Uterus (tissue), 4 donors: ENCODE results near the gene GATD1. TPM values are rescaled to one million over a fixed set of nuclear protein-coding genes. Genes with fewer than 3 reads are reported as not detected.

ENCODE experiments used
- DNase-seq, 2 donors: peaks; one replicate each; pipeline ENCODE4 v3.0.0-alpha.2; 2019 to 2020
- H3K27ac ChIP-seq, 2 donors: fragments of 200-600 bp; sonication (generic); 1 replicate in 1 of 2; 2 replicates in 1 of 2; pipeline ENCODE4 v1.5.1; 2016 to 2018
- H3K27me3 ChIP-seq, 2 donors: fragments of 200-600 bp; sonication (generic); one replicate each; pipeline ENCODE4 v1.5.1; 2018 to 2019; ENCODE audit warnings: control low read depth in 1 of 2
- H3K36me3 ChIP-seq, 2 donors: fragments of 200-600 bp; sonication (generic); one replicate each; pipeline ENCODE4 v1.5.1; 2019; ENCODE audit warnings: control low read depth in 1 of 2
- H3K4me1 ChIP-seq, 2 donors: fragments of 200-600 bp; sonication (generic); one replicate each; pipeline ENCODE4 v1.5.1; 2018 to 2019; ENCODE audit warnings: control low read depth in 1 of 2
- H3K4me3 ChIP-seq, 2 donors: fragments of 200-600 bp; sonication (generic); 1 replicate in 1 of 2; 2 replicates in 1 of 2; pipeline ENCODE4 v1.5.1; 2018 to 2019; ENCODE audit warnings: mild to moderate bottlenecking in 1 of 2
- H3K9me3 ChIP-seq, 2 donors: fragments of 200-600 bp; sonication (generic); one replicate each; pipeline ENCODE4 v1.5.1; 2019; ENCODE audit warnings: control low read depth in 1 of 2
- CTCF ChIP-seq, 4 experiments: fragments of 200-600 bp in 2 of 4; fragments of 450-650 bp in 2 of 4; sonication (generic) in 2 of 4; IDR thresholded peaks; one replicate each; pipeline ENCODE4 v1.5.1; 2016 to 2019; ENCODE audit warnings: antibody characterized with exemption in 4 of 4, mild to moderate bottlenecking in 2 of 4, moderate library complexity in 1 of 4
- POLR2A ChIP-seq, 2 donors: fragments of 450-650 bp; IDR thresholded peaks; one replicate each; pipeline ENCODE4 v1.6.1; 2016; ENCODE audit warnings: antibody characterized with exemption in 2 of 2, mild to moderate bottlenecking in 1 of 2, moderate library complexity in 1 of 2
- intact Hi-C: fragments of 100-400 bp; cut with DNase I; formaldehyde crosslinking; loops from one replicate; pipeline ENCODE4 v1.15.1; 2023; ENCODE audit warnings: low total_unique reads
- total RNA-seq, 4 donors: library from RNA; depleted of rRNA in 3 of 4; stranded (reverse); fragments of >200 nt in 3 of 4; gene quantifications; one replicate each; pipeline versions ENCODE4 v1.1.0 to v1.2.4, GENCODE V29; 2014 to 2023
- donor health status: DM: yes; HTN: yes; CAD: no.

GATD1 gene
- total RNA-seq, 4 donors from 2014 or later, result 11.8 to 81.1 (median 29.3) TPM

- Histone ChIP-seq H3K9me3 (no peaks in the 10 kb centered on the region), H3K27ac (peak overlapping the region in 1 of 2 donors; percentile 72), H3K27me3 (peaks cover 0 to 2% of the 10 kb centered on the region in 2 donors), H3K4me1 (peaks cover 0 to 10% of the 10 kb centered on the region in 2 donors), H3K4me3 (no peak overlapping the region), H3K36me3 (no peaks in the 10 kb centered on the region)
- intact Hi-C loops, result no loop called here
- peak in 1 of 2 donors; percentile 55 for DNase-seq
- TF ChIP-seq CTCF (IDR thresholded peaks at IDR 0.05) (no peak), POLR2A (IDR thresholded peaks at IDR 0.05) (no peak)
Measured at GRCh38 chr11:726278-727220, 50.7 kb downstream of the GATD1 start.

- intact Hi-C loops, result no loop called here
- Histone ChIP-seq H3K36me3 (no peaks in the 10 kb centered on the region), H3K27ac (peak overlapping the region in 1 of 2 donors; percentile 72), H3K4me3 (no peak overlapping the region), H3K9me3 (no peaks in the 10 kb centered on the region), H3K4me1 (peaks cover 0 to 10% of the 10 kb centered on the region in 2 donors), H3K27me3 (peaks cover 0 to 8% of the 10 kb centered on the region in 2 donors)
- no peak for TF ChIP-seq POLR2A (IDR thresholded peaks at IDR 0.05)
- no peak for TF ChIP-seq CTCF (IDR thresholded peaks at IDR 0.05)
- no peak for DNase-seq
Measured at GRCh38 chr11:725624-726202, 51.6 kb downstream of the GATD1 start.

- no peak overlapping the region for H3K4me3 ChIP-seq
- peaks cover 0 to 8% of the 10 kb centered on the region in 2 donors for H3K27me3 ChIP-seq
- intact Hi-C loops, result loop anchor here (5.0 kb wide), 2 partner anchors 63 to 168 kb away; no protein-coding TSS in a partner anchor
- H3K9me3 ChIP-seq, result no peaks in the 10 kb centered on the region
- peaks cover 0 to 10% of the 10 kb centered on the region in 2 donors for H3K4me1 ChIP-seq
- TF ChIP-seq CTCF (IDR thresholded peaks at IDR 0.05) (no peak), POLR2A (IDR thresholded peaks at IDR 0.05) (no peak)
- DNase-seq, result no peak
- no peaks in the 10 kb centered on the region for H3K36me3 ChIP-seq
- H3K27ac ChIP-seq, result no peak overlapping the region
Measured at GRCh38 chr11:724778-725386, 52.4 kb downstream of the GATD1 start.

GRCh38 chr11:724049-724777 lies 53.1 kb downstream of the GATD1 start:
- H3K36me3 ChIP-seq, result no peaks in the 10 kb centered on the region
- intact Hi-C loops, result loop anchor here (5.0 kb wide), 2 partner anchors 62 to 167 kb away; no protein-coding TSS in a partner anchor

More at GRCh38 chr11:724049-724777, 53.1 kb downstream of the GATD1 start:
- H3K27me3 ChIP-seq, result peaks cover 0 to 8% of the 10 kb centered on the region in 2 donors
- no peak for DNase-seq
- no peak overlapping the region for H3K27ac ChIP-seq
- H3K4me3 ChIP-seq, result no peak overlapping the region
- H3K4me1 ChIP-seq, result peaks cover 0 to 10% of the 10 kb centered on the region in 2 donors
- H3K9me3 ChIP-seq, result no peaks in the 10 kb centered on the region
- TF ChIP-seq POLR2A (IDR thresholded peaks at IDR 0.05) (no peak), CTCF (IDR thresholded peaks at IDR 0.05) (no peak)
